Measurements from ENCODE around the gene SLC39A10.
"Not testable (repeated sequence)": the region's sequence is repeated elsewhere in the genome, so short reads cannot be mapped to it uniquely, and the experiment has no call there.

Gene SLC39A10, protein sequence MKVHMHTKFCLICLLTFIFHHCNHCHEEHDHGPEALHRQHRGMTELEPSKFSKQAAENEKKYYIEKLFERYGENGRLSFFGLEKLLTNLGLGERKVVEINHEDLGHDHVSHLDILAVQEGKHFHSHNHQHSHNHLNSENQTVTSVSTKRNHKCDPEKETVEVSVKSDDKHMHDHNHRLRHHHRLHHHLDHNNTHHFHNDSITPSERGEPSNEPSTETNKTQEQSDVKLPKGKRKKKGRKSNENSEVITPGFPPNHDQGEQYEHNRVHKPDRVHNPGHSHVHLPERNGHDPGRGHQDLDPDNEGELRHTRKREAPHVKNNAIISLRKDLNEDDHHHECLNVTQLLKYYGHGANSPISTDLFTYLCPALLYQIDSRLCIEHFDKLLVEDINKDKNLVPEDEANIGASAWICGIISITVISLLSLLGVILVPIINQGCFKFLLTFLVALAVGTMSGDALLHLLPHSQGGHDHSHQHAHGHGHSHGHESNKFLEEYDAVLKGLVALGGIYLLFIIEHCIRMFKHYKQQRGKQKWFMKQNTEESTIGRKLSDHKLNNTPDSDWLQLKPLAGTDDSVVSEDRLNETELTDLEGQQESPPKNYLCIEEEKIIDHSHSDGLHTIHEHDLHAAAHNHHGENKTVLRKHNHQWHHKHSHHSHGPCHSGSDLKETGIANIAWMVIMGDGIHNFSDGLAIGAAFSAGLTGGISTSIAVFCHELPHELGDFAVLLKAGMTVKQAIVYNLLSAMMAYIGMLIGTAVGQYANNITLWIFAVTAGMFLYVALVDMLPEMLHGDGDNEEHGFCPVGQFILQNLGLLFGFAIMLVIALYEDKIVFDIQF

DNA sequence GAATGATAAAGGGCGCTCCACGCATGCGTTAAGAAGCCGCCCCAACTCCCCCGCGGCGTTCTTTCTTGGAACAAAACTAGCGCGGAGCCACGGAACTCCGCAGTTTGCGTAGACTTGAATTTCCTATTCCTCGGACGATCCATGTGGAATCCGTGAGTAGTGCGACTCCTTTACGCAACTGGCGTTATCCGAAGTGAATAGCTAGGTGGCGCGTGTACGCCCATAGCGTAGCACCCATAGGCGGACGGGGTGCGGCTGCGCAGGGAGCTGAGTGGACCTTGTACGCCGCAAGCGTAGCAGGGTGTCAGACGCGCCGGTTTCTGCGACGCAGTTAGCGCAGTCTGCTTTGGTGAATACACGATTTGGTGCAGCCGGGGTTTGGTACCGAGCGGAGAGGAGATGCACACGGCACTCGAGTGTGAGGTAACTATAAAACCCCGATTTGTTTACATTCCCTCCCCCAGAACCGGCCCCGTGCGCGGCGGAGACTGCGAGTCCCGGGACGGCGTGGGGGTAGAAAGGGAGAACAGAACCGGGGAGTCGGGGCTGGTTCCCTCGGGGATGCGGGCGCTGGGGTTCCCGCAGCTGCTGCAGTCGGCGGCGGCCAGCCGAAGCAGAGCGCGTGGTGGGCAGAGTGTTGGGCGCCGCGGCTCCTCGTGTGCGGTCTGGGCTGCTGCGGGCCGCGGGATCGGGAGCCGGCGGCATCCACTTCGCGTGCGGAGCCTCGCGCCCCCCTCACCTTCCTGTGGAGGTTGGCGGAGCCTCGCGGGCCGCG, at the start of gene SLC39A10:
TSS of gene SLC39A10 (plus strand) at position 368 of the 775 bp plus-strand sequence. CDS start 22,817 bp downstream, outside the sequence.
- DNase-seq (ENCODE audit: low read depth), result peak; percentile 97

DNA sequence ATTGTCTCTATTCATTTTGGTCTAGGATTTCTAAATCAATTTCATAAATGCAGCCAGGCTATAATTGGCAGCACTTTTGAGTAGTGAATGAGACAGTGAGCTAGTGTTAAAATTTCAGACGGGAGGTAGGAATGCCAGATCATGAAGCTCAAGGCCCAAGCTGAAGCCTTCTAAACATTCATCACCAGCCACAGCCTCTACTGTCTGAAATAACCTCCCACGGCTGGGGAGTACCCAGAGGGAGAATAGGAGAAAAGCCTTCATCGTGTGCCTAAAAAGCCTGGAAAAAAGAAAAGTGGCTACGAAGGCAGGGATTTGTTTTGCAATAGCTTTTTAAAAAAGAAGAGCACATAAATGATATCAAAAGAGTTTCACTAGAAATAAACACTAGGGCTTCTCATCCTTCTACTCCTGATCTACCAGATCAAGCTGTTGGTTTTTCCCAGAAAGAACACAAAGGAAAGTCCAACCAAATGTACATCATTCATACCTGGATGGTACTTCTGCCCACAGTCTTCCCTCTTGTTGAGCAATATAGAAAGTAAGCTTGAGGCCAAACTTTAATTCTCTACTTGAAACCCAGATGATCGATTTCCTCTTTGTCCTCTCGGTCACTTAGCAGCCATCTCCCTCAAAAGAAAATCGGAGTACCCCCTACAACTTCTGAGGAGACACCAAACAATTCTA, 48.1 kb upstream of the SLC39A10 start:
- DNase-seq (ENCODE audit: low read depth), result no peak

DNA sequence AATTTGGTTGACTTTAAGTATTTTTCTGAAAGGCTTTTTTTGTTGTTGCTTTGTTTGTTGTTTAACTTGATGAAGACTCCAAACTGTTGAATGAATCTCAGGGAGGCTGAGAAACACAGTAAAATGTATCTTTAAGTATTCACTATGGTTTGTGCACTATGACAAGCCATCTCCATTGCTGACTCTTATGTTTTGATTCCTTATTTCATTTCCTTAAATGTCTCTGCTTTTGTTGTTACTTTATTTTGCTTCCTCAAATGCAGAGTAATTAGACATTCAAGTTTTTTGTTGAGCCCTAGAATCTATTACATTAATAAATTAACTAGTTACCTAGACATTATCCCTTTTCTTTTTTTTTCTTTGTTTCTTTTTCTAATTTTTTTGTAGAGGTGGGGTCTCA, 46.3 kb upstream of the SLC39A10 start:
- DNase-seq (ENCODE audit: low read depth), result no peak

DNA sequence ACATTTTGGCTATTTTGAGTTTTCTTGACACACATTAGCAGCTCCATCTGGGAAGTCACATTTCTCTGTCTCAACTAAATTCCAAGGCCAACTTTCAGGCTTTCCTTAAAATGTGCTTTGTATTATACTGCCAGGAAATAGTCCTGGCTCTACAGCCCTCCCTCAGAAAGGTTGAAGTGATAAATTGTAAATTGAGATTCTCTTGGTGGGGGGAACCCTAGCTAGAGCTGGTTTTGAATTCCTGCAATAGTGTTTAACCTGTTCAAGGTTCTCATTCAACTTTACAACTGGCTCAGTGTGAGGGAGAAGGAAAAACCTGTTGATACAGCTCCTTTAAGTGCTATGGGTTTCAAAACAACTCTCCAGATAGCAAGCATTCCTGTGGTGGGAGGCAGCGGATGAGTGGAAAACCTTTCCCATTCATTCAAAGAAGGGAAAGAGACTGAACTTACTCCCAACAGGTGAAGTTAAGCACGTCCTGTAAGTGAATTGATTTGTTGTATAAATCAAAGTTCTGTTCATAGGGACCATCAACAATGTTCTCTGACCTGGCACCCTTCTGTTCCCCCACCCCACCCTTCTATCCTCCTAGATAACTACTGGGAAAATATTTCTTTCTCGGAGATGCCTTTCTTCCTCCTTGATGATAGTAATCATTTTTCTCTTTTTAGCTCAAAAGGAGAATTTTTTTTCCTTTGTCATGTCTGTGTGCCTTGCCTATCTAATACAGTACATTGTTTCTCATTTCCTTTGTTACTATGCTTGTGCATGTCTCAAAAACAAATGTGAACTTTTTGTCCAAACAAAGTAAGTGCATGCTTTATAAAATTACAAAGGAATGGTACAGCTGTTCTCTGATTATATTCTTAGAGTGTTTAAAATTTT, 44.2 kb upstream of the SLC39A10 start:
- no peak for DNase-seq (ENCODE audit: low read depth)

DNA sequence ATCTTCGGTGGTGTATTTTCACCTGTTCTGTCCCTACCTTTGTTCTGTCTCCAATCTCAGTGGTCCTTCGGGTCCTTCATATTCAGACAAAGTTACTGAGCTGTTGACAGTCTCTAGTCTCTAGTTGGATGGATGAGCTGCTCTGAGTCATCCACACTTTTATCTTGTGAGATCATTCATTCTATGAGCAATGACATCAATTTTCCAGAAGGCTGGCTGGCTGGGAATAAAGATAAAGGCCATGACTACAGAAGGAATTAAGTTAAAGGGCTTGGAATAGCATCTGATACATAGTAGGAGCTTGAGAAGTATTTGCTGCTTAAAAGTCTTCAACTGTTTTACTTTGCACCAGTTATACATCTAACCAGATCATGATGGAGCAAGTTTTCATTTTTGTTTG, 43.1 kb upstream of the SLC39A10 start:
- DNase-seq (ENCODE audit: low read depth), result no peak

DNA sequence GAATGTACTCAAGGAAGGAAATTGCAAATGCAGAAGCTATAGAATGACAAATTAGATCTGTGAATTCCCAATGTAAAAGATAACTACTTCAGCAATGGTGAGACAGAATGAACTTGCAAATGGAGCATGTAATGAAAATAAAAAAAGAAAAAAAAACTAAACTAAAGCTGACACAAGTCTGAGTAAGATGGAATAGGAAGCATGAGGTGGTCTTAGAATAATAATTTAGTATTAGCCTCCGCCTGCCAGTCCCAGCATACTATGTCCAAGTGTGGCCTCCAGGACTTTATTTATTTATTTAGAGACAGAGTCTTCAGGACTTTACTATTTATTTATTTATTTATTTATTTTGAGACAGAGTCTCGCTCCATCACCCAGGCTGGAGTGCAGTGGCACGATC, 37.4 kb upstream of the SLC39A10 start:
- no peak for DNase-seq (ENCODE audit: low read depth)

DNA sequence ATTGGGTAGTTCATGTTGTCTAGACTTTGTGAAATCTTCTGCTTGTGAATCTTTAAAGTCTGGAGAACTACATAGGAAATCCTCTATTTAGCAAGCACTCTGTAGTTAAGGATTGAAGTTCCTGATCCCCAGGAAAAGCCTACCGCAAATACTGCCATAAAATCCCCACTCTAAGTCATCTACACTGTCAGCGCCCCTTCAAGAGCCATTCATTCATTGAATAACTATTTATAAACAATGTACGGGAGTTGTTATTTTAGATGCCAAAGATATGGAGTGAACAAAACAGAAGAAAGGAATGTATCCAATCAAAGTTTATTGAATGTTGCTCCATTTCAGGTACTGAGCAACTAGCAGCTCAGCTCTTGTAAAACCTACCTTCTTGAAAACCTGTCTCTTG, 36.5 kb upstream of the SLC39A10 start:
- no peak for DNase-seq (ENCODE audit: low read depth)

DNA sequence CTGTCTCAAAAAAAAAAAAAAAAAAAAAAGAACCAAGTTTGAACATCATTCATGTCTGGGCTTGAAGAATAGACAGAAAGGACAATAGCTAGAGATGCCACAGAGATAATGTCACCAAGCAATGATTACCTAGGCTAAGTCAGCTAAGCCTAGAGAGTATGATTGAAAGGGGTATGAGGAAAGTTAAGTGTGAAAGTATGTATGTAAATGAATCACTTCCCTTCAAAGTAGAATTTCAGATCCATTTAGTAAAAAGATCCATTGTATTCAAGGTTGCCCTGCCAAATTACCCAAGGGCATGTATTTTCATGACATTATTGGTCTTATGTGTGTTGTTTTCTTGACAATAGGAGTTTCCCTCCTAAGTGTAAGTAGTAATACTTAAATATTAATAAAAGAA, 34.1 kb upstream of the SLC39A10 start:
- DNase-seq (ENCODE audit: low read depth), result no peak

DNA sequence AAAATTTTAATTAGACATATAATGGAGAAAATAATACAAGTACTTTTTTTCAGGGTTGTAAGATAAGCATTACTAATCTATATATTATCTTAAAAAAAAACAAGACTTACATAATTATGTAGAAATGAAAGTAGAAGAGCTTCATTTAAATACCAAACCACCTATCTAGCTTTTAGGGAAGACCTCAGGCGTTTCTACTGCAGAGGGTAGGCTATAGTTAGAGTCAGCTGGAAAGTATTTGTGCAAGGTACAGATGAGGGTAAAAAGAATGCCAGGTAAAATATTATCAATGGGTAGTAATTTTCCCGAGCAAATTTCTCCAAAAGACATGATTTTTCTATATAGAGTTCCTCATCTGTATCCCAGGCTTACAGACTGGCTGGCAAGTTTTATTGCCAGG, 30.5 kb upstream of the SLC39A10 start:
- no peak for DNase-seq (ENCODE audit: low read depth)

DNA sequence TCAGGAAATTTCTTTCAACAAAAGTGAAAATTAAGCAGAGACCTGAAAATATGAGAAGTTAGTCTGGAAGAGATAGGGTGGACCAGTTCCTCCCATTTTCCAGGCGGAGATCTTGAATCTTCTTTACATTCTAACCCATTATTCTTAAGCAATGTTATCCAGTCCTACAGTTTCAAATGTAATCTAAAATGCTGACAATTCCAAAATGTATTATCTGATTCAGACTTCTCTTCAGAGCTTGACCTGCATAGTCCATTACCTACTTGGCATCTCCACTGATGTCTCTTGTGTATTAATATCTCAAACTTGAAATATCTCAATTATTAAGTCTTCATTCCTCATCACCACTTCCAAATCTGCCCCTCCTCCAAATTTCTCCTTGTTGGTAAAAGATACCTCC, 28.4 kb upstream of the SLC39A10 start:
- no peak for DNase-seq (ENCODE audit: low read depth)

DNA sequence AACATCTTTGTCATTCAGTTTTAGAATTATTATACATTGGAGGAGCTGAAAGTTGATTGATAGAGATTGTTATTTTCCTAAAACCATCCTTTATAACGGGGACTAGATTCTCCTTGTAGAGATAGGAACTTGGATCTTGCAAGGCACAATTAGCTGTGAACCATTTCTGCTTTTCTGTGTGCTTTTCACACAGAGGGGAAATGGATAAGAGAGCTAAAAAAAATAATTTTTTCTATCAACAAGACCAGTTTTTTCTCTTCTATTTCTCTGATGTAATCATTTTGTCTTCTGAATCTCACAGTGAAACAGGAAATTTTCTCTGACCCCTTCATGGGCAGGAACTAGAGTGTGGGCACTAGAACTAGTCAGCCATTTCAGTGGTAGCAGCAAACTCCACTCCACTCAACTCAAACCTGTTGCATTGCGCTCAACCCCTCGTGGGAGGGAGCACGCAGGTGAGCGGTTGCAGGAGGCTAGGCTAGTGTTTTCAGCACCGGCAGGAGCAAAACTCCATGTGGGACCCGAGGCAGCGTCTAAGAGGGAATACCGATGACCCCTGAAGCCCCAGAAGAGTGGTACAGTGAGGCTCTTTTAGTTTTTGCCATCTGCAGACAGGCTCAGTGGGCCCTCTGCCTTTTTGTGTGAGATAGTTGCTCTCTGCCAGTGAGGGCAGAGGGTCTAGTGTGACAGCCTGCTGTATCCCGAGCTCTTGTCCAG, 24.0 kb upstream of the SLC39A10 start:
- DNase-seq (ENCODE audit: low read depth), result no peak

DNA sequence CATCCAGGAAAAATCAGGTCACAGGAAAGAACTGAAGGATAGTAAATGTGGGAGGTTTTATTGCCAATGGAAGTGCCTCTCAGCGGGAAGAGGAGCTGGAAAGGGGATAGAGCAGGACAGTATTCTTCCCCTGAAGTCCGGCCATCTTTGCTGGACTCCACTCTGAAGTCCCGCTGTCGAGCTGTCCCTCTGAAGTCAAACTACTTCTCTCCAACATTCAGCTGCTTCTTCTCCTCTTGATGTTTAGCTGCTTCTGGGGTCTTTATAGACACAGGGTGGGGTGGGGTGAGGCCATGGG, 23.5 kb upstream of the SLC39A10 start:
- no peak for DNase-seq (ENCODE audit: low read depth)

DNA sequence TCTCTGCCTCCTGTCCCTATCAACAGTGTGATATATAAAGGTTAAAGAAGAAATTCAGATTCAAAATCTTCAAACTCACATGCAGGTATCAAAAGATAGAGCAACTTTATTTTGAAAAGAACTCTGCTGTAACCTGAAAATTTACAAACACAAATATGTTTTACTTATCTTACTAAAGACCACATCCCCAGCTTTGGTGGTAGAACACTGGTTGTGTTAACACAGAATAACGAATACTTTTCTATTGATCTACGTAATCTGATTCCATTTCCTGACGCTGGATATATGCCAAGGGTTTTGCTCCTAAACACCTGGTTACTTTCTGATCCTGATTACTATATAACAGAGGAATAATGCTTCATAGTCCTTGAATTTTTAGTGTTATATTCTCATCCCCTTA, 23.1 kb upstream of the SLC39A10 start:
- no peak for DNase-seq (ENCODE audit: low read depth)

DNA sequence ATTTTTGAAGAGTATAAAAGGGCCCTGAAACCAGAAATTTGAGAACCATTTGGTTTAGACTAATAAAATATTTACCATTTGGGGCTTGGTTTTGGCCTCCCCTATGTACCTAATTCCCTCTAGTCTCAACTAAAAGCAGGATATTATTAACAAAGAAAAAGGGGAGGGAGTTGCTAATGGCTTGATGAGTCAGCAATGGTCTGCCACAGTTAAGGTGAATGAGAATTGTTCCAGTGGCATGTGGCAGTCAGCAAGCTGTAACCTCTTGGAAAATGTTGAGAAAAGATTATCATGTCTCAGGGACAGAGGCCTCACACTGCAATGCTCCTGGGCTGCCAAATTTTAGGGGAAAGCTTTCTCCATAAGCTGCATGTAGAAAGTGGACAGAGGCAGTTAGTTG, 20.1 kb upstream of the SLC39A10 start:
- DNase-seq (ENCODE audit: low read depth), result no peak

DNA sequence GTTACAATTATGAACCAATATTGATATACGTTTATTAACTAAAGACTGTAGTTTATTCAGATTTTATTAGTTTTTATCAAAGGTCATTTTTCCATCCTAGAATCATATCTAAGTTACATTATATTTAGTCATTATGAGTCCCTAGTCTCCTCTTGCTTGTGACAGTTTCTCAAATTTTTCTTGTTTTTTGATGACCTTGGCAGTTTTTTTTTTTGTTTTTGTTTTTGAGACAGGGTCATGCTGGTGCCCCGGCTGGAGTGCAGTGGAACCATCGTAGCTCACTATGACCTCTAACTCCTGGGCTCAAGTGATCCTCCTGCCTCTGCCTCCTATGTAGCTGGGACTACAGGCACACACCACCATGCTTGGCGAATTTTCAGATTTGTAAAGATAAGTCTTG, 18.3 kb upstream of the SLC39A10 start:
- no peak for DNase-seq (ENCODE audit: low read depth)

DNA sequence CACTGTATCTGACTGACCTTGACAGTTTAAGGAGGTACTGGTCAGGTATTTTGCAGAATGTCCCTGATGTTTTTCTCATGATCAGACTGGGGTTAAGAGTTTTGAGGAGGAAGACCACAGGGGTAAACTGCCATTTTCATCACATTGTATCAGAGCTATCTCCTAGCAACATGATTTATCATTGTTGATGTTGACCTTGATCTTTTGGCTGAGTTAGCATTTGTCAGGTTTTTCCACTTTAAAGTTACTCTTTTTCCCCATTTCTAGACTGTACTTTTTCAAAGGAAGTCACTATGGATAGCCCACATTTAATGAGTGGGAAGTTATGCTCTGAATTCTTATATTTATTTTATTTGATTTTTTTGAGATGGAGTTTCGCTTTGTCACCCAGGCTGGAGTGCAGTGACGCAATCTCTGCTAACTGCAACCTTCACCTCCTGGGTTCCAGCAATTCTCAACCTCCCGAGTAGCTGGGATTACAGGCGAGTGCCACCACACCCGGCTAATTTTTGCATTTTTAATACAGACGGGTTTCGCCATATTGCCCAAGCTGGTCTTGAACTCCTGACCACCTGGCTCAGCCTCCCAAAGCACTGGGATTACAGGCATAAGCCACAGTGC, 17.7 kb upstream of the SLC39A10 start:
- DNase-seq (ENCODE audit: low read depth), result no peak

DNA sequence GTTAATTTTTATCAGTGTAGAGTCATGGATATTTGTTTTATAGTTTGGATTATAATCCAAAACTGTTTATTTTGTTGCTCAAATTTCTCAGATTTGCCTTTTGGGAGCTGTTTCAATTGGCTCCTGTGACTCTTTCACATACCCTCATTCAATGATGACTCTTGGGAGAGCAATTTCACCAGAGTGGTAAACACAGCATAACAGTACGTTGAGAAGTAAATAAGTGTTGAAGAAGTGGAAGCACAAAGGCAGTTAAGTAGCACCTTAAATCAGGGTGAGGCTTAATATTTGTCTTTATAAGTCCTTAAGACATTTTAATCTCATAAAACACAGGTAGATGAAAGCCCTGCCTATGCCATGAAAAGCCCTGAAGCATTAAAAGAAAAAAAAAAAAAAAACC, 17.1 kb upstream of the SLC39A10 start:
- no peak for DNase-seq (ENCODE audit: low read depth)

DNA sequence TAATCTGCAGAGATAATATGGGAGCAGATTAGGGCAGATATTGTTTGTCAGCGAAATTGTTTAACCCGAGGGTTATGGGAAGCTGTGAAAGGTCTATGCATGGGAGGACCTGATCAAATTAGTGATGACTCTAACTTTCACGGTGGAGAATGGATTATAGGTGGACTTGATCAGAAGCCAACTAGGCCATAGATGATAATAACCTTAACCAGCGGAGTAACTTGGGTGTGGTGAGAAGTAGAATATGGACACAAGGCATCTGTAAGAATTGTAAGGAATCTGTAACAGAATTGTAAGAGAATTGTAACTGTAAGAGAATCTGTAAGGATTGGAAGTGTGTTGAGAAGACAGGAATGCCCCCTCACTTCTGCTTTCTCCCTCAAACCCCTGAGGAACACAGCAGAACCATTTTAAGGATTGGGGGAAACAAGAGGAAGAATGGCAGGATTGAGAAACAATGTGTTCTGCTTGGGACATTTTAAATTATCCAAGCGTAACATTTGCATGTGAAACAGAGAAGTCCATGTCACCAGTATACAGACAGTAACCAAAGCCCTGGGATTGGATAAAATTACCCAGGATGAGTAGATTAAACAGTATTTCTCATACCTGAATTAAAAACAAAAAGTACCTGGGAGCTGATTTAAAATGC, 14.9 kb upstream of the SLC39A10 start:
- DNase-seq (ENCODE audit: low read depth), result no peak

DNA sequence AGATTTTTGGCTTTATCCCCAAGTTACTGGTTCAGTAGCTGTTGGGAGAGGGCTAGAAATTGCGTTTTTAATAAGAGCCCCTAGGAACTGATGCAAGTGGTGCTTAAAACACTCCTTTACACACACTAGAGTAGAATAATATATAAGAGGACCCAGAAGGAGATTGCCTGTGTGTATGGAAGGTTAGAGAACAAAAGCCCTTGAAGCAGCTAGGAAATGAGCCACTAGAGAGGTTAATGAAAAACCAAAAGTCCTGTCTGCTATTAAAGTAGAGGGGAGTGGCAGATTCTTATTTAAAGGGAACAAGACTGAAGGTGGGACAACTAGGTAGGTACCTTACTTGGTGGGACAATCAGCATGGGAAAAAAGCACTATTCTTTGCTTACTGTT, 14.4 kb upstream of the SLC39A10 start:
- DNase-seq (ENCODE audit: low read depth), result no peak

DNA sequence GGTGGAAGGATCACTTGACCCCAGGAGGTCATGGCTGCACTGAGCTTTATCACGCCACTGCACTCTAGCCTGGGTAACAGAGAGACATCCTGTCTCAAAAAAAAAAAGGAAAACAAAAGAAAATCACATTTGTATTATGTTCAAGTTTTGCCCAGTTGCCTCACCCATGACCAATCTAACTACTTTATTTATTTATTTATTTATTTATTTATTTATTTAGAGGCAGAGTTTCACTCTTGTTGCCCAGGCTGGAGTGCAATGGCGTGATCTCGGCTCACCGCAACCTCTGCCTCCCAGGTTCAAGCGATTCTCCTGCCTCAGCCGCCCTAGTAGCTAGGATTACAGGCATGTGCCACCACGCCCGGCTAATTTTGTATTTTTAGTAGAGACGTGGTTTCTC, 12.3 kb upstream of the SLC39A10 start:
- DNase-seq (ENCODE audit: low read depth), result not testable (repeated sequence)
